ACC112 (cell line): ENCODE data around the gene KIAA1549.

Experiments used
- H2AFZ ChIP-seq: fragments of 200-600 bp; sonication (generic); one replicate; pipeline ENCODE4 v1.6.0; 2017; ENCODE audit warnings: antibody characterized with exemption, low read length; ENCODE audit not compliant: unreplicated experiment
- H3K27ac ChIP-seq: fragments of 200-600 bp; sonication (generic); 2 replicates; pipeline ENCODE4 v1.5.1; 2014; ENCODE audit warnings: low read depth, mild to moderate bottlenecking, antibody characterized with exemption, low read length, moderate library complexity
- H3K27me3 ChIP-seq: fragments of 200-600 bp; sonication (generic); 2 replicates; pipeline ENCODE4 v1.6.1; 2014; ENCODE audit warnings: mild to moderate bottlenecking, antibody characterized with exemption, low read length, moderate library complexity, mixed read lengths; ENCODE audit not compliant: insufficient read depth
- H3K36me3 ChIP-seq: fragments of 200-600 bp; sonication (generic); 2 replicates; pipeline ENCODE4 v1.6.1; 2016; ENCODE audit warnings: mild to moderate bottlenecking, antibody characterized with exemption, low read length, moderate library complexity, mixed read lengths; ENCODE audit not compliant: insufficient read depth
- H3K4me1 ChIP-seq: fragments of 200-600 bp; sonication (generic); one replicate; pipeline ENCODE4 v1.6.1; 2016; ENCODE audit warnings: low read length, mixed read lengths; ENCODE audit not compliant: insufficient read depth, unreplicated experiment, control insufficient read depth
- H3K4me3 ChIP-seq: fragments of 200-600 bp; sonication (generic); 2 replicates; pipeline ENCODE4 v1.5.1; 2014; ENCODE audit warnings: mild to moderate bottlenecking, low read depth, low read length
- H3K79me2 ChIP-seq: fragments of 200-600 bp; sonication (generic); one replicate; pipeline ENCODE4 v1.6.0; 2016; ENCODE audit warnings: low read length; ENCODE audit not compliant: control insufficient read depth, unreplicated experiment, insufficient read depth

KIAA1549 gene

DNA sequence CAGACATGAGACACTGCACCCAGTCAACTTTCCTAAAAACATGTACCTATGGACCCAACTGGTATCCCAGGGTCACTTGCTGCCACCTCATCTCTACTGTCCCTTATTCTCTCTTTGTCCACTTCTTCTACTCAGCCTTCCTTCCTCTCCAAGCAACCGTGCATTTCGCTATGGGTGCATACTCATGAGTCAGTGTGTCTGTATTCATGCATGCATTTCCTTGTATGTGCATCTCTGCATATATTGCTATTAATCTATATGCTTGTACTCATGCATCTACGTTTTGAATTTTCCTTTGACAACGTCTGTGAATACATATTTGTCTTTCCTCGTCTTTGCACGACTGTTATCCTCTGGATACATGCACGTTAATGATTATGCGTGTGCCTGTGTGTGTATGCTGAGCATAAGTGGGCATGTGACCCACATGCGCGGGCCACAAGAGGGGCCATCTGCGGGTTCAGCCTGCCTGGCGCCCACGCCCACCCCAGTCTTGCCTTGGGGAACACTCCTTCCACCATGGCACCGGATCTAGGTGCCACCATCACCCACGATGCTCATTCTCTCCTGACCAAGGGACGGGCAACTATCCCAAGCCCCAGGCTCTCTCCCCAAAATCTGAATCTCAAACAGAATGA, 23.3 kb downstream of the KIAA1549 start:
- Histone ChIP-seq H3K4me3 (no peak overlapping the region), H3K27me3 (no peaks in the 10 kb centered on the region), H3K27ac (no peak overlapping the region), H3K4me1 (no peaks in the 10 kb centered on the region), H3K36me3 (no peaks in the 10 kb centered on the region), H3K79me2 (no peaks in the 10 kb centered on the region), H2AFZ (no peak overlapping the region)

- Histone ChIP-seq H3K27ac (no peak overlapping the region), H3K27me3 (no peaks in the 10 kb centered on the region), H3K79me2 (no peaks in the 10 kb centered on the region), H3K4me3 (no peak overlapping the region), H2AFZ (no peak overlapping the region), H3K36me3 (no peaks in the 10 kb centered on the region), H3K4me1 (no peaks in the 10 kb centered on the region)
Measured at GRCh38 chr7:138957217-138957616, 24.0 kb downstream of the KIAA1549 start.

- Histone ChIP-seq H3K36me3 (no peaks in the 10 kb centered on the region), H2AFZ (no peak overlapping the region), H3K79me2 (no peaks in the 10 kb centered on the region), H3K4me3 (no peak overlapping the region), H3K27ac (no peak overlapping the region), H3K27me3 (no peaks in the 10 kb centered on the region), H3K4me1 (no peaks in the 10 kb centered on the region)
Measured at GRCh38 chr7:138954545-138955475, 26.4 kb downstream of the KIAA1549 start.

- Histone ChIP-seq H3K4me3 (no peak overlapping the region), H3K79me2 (no peaks in the 10 kb centered on the region), H3K27me3 (no peaks in the 10 kb centered on the region), H3K27ac (no peak overlapping the region), H3K36me3 (no peaks in the 10 kb centered on the region), H3K4me1 (no peaks in the 10 kb centered on the region), H2AFZ (no peak overlapping the region)
Measured at GRCh38 chr7:138952791-138953190, 28.4 kb downstream of the KIAA1549 start.

- Histone ChIP-seq H3K27me3 (no peaks in the 10 kb centered on the region), H3K4me1 (no peaks in the 10 kb centered on the region), H2AFZ (no peak overlapping the region), H3K27ac (no peak overlapping the region), H3K36me3 (no peaks in the 10 kb centered on the region), H3K4me3 (no peak overlapping the region), H3K79me2 (no peaks in the 10 kb centered on the region)
Measured at GRCh38 chr7:138951953-138952352, 29.2 kb downstream of the KIAA1549 start.

GRCh38 chr7:138949421-138950088, 31.6 kb downstream of the KIAA1549 start:
- H3K27me3 ChIP-seq: no peaks in the 10 kb centered on the region
- no peaks in the 10 kb centered on the region for H3K4me1 ChIP-seq
- no peak overlapping the region for H2AFZ ChIP-seq
- H3K36me3 ChIP-seq: no peaks in the 10 kb centered on the region
- H3K27ac ChIP-seq: no peak overlapping the region
- no peak overlapping the region for H3K4me3 ChIP-seq
- no peaks in the 10 kb centered on the region for H3K79me2 ChIP-seq

DNA sequence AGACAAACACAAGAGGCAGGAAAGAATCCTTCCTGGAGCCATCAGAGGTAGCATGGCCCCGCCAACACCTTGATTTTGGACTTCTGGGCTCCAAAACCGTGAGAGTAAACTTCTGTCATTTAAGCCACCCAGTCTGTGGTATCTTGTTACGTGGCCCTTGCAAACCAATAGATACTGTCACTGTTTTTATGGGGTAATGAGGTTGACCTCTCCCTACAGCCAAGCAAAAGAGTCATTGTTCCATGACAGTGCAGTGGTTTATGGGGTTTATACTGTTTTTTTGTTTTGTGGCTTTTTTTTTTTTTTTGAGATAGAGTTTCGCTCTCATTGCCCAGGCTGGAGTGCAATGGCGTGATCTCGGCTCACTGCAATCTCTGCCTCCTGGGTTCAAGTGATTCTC, 32.8 kb downstream of the KIAA1549 start:
- H2AFZ ChIP-seq: no peak overlapping the region
- no peaks in the 10 kb centered on the region for H3K36me3 ChIP-seq
- H3K27me3 ChIP-seq: no peaks in the 10 kb centered on the region
- H3K27ac ChIP-seq: no peak overlapping the region
- no peaks in the 10 kb centered on the region for H3K4me1 ChIP-seq
- H3K4me3 ChIP-seq: no peak overlapping the region
- no peaks in the 10 kb centered on the region for H3K79me2 ChIP-seq

- no peaks in the 10 kb centered on the region for H3K4me1 ChIP-seq
- no peaks in the 10 kb centered on the region for H3K79me2 ChIP-seq
- H3K27me3 ChIP-seq: no peaks in the 10 kb centered on the region
- no peak overlapping the region for H2AFZ ChIP-seq
- H3K36me3 ChIP-seq: no peaks in the 10 kb centered on the region
- no peak overlapping the region for H3K4me3 ChIP-seq
- no peak overlapping the region for H3K27ac ChIP-seq
Measured at GRCh38 chr7:138945821-138946220, 35.4 kb downstream of the KIAA1549 start.

DNA sequence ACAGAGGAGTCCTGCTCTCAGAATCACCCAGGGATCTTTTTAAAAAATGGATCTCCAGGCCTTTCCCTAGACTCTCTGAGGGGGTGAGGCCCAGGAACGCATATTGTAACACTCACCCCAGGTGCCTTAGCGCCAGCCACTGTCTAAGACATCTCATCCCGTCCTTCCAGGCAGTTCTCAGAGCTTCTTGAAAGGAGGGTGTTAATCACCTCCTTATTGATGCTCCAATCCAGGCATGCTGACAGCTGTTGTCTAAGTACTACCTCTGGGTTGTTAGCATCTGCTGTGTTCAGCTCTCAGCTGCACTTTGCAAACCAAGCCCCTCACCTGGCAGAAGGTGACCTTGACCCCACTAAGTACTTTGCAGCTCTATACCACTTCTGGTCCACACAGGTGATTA, 36.0 kb downstream of the KIAA1549 start:
- H3K4me3 ChIP-seq: no peak overlapping the region
- no peaks in the 10 kb centered on the region for H3K27me3 ChIP-seq
- H3K79me2 ChIP-seq: no peaks in the 10 kb centered on the region
- no peak overlapping the region for H3K27ac ChIP-seq
- no peak overlapping the region for H2AFZ ChIP-seq
- H3K4me1 ChIP-seq: no peaks in the 10 kb centered on the region
- H3K36me3 ChIP-seq: no peaks in the 10 kb centered on the region

DNA sequence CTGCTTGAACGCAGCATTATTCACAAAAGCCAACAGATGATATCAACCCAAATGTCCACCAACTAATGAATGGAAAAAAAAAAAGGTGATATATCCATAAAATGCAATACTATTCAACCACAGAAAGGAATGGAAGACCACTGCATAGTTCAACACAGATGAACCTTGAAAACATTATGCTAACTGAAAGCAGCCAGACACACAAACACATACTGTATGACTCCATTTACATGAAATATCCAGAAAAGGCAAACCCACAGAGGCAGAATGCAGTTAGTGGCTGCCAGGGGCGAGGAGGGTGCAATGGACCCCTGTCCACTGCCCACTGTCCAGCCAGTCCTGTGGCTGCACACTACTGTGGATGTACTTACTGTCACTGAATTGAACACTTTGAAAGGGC, 36.6 kb downstream of the KIAA1549 start:
- H2AFZ ChIP-seq: no peak overlapping the region
- H3K4me3 ChIP-seq: no peak overlapping the region
- no peaks in the 10 kb centered on the region for H3K36me3 ChIP-seq
- H3K4me1 ChIP-seq: no peaks in the 10 kb centered on the region
- H3K27me3 ChIP-seq: no peaks in the 10 kb centered on the region
- no peaks in the 10 kb centered on the region for H3K79me2 ChIP-seq
- H3K27ac ChIP-seq: no peak overlapping the region
